Measurements from ENCODE around the gene C9orf153. TPM values are rescaled to one million over a fixed set of nuclear protein-coding genes. Genes with fewer than 3 reads are reported as not detected.
"Not testable (repeated sequence)": the region's sequence is repeated elsewhere in the genome, so short reads cannot be mapped to it uniquely, and the experiment has no call there.

C9orf153 gene
- 1.9 TPM for total RNA-seq

- no peaks in the 10 kb centered on the region for H3K4me1 ChIP-seq (ENCODE audit: insufficient read depth, low read length)
- H3K4me3 ChIP-seq (ENCODE audit: low read length), result no peak within 1 kb of the TSS
- no peaks in the 10 kb centered on the region for H3K27me3 ChIP-seq (ENCODE audit: insufficient read depth, low read length)
- no peaks in the 10 kb centered on the region for H3K9me3 ChIP-seq (ENCODE audit: low read depth, low read length)
These were observed at the start of gene C9orf153 for GRCh38 chr9:86259557-86259956. TSS of gene C9orf153 (minus strand) at chr9:86259657. CDS start at chr9:86229603, 30,054 bp downstream.

- Histone ChIP-seq H3K27me3 (ENCODE audit: insufficient read depth, low read length) (no peaks in the 10 kb centered on the region), H3K4me1 (ENCODE audit: insufficient read depth, low read length) (no peaks in the 10 kb centered on the region), H3K4me3 (ENCODE audit: low read length) (no peak overlapping the region), H3K9me3 (ENCODE audit: low read depth, low read length) (no peaks in the 10 kb centered on the region)
These were observed 49.2 kb upstream of the C9orf153 start for GRCh38 chr9:86308687-86309086.

DNA sequence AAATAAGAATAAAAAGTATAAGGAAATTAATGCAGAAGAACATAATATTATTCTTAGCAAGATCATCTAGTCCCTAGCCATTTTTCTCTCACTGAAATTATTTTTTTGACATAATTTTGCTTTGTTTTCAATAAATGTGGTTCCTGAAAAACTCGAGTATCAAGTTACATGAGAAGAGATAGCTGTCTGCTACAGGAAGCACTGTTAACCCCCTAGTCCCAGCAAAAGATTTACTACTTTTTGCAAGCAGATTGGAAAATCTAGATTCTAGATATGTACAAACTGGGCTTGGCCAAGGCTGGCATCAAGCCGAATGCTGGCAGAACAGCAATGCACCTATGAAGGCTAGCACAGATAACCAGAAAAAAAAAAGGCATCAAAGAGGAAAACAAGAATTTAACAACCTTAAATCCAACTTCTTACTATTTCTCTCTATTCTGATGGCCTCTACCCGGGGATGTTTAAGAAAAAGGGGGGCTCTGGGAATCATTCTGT is 44.8 kb upstream of the C9orf153 start:
- Histone ChIP-seq H3K4me1 (ENCODE audit: insufficient read depth, low read length) (no peaks in the 10 kb centered on the region), H3K9me3 (ENCODE audit: low read depth, low read length) (no peaks in the 10 kb centered on the region), H3K27me3 (ENCODE audit: insufficient read depth, low read length) (no peaks in the 10 kb centered on the region), H3K4me3 (ENCODE audit: low read length) (no peak overlapping the region)

DNA sequence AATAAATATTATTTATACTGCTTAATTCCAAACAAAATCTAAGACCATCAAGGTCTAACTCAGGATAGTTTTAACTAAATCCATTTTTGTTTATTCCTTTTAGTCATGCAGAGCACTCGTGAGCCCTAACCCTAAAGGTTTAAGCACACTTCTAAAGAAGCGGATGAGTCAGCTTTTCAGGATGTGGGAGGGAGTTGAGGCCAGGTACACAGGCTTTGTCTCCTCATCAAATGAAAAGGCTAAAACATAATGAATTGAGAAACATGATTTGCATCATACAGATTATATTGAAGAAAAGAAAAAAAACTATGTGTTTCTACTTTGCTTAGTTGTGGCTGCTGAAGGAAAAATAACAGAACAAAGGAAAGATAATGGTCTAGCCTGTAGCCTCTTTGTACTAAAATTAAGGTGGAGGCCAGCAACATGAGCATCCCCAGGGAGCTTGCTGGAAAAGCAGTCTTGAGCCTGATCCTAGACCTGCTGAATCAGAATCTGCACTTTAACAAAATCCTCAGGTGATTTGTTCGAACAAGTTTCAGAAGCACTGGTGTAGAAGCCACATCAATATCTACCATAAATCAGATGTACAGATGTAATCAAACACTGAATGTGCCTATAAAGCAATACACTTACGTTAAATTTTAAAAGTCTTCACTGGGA is 44.0 kb upstream of the C9orf153 start:
- no peaks in the 10 kb centered on the region for H3K9me3 ChIP-seq (ENCODE audit: low read depth, low read length)
- no peaks in the 10 kb centered on the region for H3K27me3 ChIP-seq (ENCODE audit: insufficient read depth, low read length)
- H3K4me1 ChIP-seq (ENCODE audit: insufficient read depth, low read length), result no peaks in the 10 kb centered on the region
- no peak overlapping the region for H3K4me3 ChIP-seq (ENCODE audit: low read length)

GRCh38 chr9:86301686-86302085 is 42.2 kb upstream of the C9orf153 start:
- H3K9me3 ChIP-seq (ENCODE audit: low read depth, low read length), result no peaks in the 10 kb centered on the region
- no peaks in the 10 kb centered on the region for H3K4me1 ChIP-seq (ENCODE audit: insufficient read depth, low read length)
- no peak overlapping the region for H3K4me3 ChIP-seq (ENCODE audit: low read length)
- no peaks in the 10 kb centered on the region for H3K27me3 ChIP-seq (ENCODE audit: insufficient read depth, low read length)

- no peaks in the 10 kb centered on the region for H3K4me1 ChIP-seq (ENCODE audit: insufficient read depth, low read length)
- H3K9me3 ChIP-seq (ENCODE audit: low read depth, low read length), result no peaks in the 10 kb centered on the region
- no peak overlapping the region for H3K4me3 ChIP-seq (ENCODE audit: low read length)
- H3K27me3 ChIP-seq (ENCODE audit: insufficient read depth, low read length), result no peaks in the 10 kb centered on the region
These were observed 41.2 kb upstream of the C9orf153 start for GRCh38 chr9:86300701-86301100.

DNA sequence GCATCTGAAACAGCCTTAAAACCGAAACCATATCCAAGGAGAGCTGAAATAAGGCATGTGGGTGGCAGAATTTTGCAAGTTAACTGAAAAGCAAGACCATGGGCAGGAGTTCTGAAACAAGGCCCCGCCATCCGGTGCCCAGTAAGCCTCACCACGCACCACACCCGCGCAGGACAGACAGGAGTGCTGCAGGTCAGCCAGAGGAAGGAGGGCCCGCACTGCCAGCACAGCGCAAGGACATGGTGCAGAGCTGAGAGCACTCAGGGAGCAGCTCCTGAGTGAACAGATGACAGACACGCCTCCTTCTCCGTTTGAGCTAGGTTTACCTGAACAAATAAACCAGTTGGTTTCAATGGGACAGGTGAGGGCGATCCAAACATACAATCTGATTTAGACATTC is 39.4 kb upstream of the C9orf153 start:
- H3K4me3 ChIP-seq (ENCODE audit: low read length), result no peak overlapping the region
- H3K9me3 ChIP-seq (ENCODE audit: low read depth, low read length), result no peaks in the 10 kb centered on the region
- no peaks in the 10 kb centered on the region for H3K27me3 ChIP-seq (ENCODE audit: insufficient read depth, low read length)
- H3K4me1 ChIP-seq (ENCODE audit: insufficient read depth, low read length), result no peaks in the 10 kb centered on the region

DNA sequence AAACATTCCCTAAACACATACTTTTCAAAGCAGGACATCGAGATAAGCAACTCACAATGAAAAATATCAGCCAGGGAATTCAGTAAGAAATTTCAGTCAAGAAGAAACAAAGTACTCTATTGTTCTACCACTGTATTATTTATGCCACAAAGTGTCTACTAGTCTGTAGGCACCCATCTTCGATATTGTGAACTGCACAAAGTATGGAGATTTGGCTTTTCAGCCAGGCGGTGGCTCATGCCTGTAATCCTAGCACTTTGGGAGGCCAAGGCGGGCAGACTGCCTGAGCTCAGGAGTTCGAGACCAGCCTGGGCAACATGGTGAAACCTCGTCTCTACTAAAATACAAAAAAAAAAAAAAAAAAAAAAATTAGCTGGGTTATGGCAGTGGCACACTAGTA is 30.9 kb upstream of the C9orf153 start:
- not testable (repeated sequence) for H3K4me3 ChIP-seq (ENCODE audit: low read length); H3K4me1 ChIP-seq (ENCODE audit: insufficient read depth, low read length); H3K27me3 ChIP-seq (ENCODE audit: insufficient read depth, low read length); H3K9me3 ChIP-seq (ENCODE audit: low read depth, low read length)

GRCh38 chr9:86288499-86289198 is 29.2 kb upstream of the C9orf153 start:
- Histone ChIP-seq H3K9me3 (ENCODE audit: low read depth, low read length) (no peaks in the 10 kb centered on the region), H3K4me1 (ENCODE audit: insufficient read depth, low read length) (peaks cover 5% of the 10 kb centered on the region), H3K4me3 (ENCODE audit: low read length) (no peak overlapping the region), H3K27me3 (ENCODE audit: insufficient read depth, low read length) (no peaks in the 10 kb centered on the region)

DNA sequence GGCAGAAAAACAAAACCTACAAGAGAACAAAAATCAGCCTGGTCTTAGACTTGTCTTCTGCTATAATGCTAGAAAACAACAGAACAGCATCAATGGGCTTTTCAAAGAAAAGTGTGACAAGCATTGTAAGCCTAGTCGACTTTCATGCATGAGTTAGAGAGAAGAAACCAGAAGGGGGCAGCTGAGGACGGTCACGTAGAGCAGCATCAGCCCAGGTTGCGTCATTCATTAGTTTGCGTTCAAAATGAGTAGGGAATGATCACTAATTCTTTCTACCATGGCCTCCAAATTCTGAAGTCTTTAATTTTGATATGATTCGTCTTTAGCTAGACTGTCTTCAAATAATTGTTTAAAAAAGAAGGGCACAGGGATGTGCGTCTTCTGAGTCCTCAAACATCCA is 27.6 kb upstream of the C9orf153 start:
- Histone ChIP-seq H3K4me3 (ENCODE audit: low read length) (no peak overlapping the region), H3K27me3 (ENCODE audit: insufficient read depth, low read length) (no peaks in the 10 kb centered on the region), H3K4me1 (ENCODE audit: insufficient read depth, low read length) (peaks cover 14% of the 10 kb centered on the region), H3K9me3 (ENCODE audit: low read depth, low read length) (no peaks in the 10 kb centered on the region)

DNA sequence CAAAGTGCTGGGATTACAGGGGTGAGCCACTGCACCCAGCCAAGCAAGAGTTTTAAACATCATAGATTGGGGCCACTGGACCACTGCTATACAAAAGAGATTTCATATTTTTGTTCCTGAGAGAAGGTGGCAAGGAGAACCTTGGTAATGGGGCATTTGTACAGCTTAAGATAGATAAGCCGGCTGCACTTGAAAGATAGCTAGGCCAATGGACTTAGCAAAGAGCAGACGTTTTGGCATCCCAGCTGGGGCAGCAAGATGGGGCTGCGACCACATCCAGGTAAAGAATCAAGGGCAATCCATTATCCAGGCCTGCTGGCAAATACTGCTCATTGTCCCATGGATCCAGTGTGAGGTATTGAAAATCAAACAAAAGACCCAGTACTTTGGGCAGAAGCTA is 26.8 kb upstream of the C9orf153 start:
- Histone ChIP-seq H3K4me3 (ENCODE audit: low read length) (no peak overlapping the region), H3K9me3 (ENCODE audit: low read depth, low read length) (no peaks in the 10 kb centered on the region), H3K27me3 (ENCODE audit: insufficient read depth, low read length) (no peaks in the 10 kb centered on the region), H3K4me1 (ENCODE audit: insufficient read depth, low read length) (peaks cover 19% of the 10 kb centered on the region)

DNA sequence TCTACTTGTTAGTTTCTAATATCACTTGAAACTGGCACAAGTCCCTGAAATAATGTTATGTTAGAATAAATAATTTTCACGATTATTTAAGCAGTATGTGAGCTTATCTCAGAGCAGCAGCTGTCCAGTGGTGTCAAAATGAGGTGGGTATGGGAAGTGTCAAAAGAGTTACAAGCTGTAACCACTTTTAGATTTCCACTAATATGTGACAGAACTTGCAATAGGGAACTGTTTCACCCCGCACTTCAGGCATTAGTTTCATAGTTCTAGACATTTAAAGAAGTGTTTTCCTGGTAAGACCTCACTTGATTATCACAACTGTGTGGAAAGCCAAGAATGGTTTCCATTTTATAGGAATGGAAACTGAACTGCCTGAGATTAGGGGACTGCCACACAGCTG is 25.8 kb upstream of the C9orf153 start:
- no peak overlapping the region for H3K4me3 ChIP-seq (ENCODE audit: low read length)
- H3K4me1 ChIP-seq (ENCODE audit: insufficient read depth, low read length), result peaks cover 29% of the 10 kb centered on the region
- no peaks in the 10 kb centered on the region for H3K9me3 ChIP-seq (ENCODE audit: low read depth, low read length)
- H3K27me3 ChIP-seq (ENCODE audit: insufficient read depth, low read length), result no peaks in the 10 kb centered on the region

GRCh38 chr9:86282979-86283535 is 23.6 kb upstream of the C9orf153 start:
- Histone ChIP-seq H3K9me3 (ENCODE audit: low read depth, low read length) (no peaks in the 10 kb centered on the region), H3K27me3 (ENCODE audit: insufficient read depth, low read length) (no peaks in the 10 kb centered on the region), H3K4me3 (ENCODE audit: low read length) (peak overlapping the region; percentile 92), H3K4me1 (ENCODE audit: insufficient read depth, low read length) (peaks cover 34% of the 10 kb centered on the region)

DNA sequence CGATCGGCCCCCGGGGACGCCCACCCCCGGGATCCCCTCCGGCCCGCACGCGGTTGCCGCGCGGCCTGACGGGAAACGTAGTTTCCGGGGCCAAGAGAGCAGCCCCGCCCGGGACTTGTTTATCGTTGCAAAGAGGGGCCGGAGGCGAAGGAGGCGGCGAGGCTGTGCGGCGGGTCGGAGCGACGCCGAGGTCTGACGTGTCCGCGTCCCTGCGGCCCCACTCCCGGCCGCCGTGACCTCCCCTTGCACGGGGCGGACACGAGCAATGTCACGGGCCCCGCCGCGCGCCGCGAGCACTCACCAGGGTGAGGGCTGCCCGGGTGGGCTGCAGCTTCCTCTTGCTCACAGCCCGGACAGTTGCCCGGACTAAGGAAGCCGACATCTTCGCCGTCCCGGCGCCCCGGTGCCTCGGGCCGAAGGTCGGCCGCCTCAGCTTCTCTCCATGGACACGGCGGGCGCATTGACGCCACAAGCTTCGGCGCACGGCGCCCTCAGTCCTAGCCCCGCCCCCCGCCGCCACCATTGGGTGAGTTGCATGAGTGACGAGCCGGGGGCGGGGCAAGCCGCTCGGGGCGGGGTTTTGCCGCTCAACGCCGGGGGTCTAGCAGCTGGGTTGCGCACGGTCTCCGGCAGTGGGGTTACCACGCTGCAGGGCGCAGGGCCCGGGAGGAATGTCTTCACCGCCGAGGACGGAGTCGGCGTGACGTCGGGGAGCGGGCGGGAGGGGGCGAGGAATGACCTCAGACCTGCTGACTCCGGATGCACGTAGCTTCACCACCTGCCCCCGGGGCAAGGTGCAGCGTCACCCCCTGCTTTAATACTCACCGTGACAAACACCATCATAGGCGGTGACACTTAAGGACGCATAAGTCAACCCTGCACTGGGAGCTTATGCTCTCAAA is 22.9 kb upstream of the C9orf153 start, which contains the start of gene ISCA1:
Gene ISCA1, minus strand, starts transcription at position 462 of the 902 bp plus-strand sequence. Its CDS starts 80 bp downstream, at position 382.
- Histone ChIP-seq H3K9me3 (ENCODE audit: low read depth, low read length) (no peaks in the 10 kb centered on the region), H3K4me3 (ENCODE audit: low read length) (peak within 1 kb of the TSS; percentile 92), H3K4me1 (ENCODE audit: insufficient read depth, low read length) (peaks cover 36% of the 10 kb centered on the region), H3K27me3 (ENCODE audit: insufficient read depth, low read length) (no peaks in the 10 kb centered on the region)

All from mononuclear cell (primary cell).